Amniotic stem cell (primary cell): Measurements from ENCODE around the gene TIMM10.

Experiments
- DNase-seq: peaks from one replicate; lab custom pipeline; 2025; lab: John Stamatoyannopoulos, UW

The TIMM10 gene

GRCh38 chr11:57530596-57531507 is at the start of gene TIMM10:
TSS of gene TIMM10 (minus strand) at chr11:57530754. CDS start at chr11:57530189, 565 bp downstream.
- DNase-seq, result peak; percentile 92

- DNase-seq, result no peak
These were observed 43.5 kb upstream of the TIMM10 start for GRCh38 chr11:57574061-57574460.

- DNase-seq, result no peak
These were observed 41.1 kb upstream of the TIMM10 start for GRCh38 chr11:57571606-57572005.

GRCh38 chr11:57568330-57568766 is 37.8 kb upstream of the TIMM10 start:
- peak; percentile 37 for DNase-seq

GRCh38 chr11:57567515-57568329 is 37.2 kb upstream of the TIMM10 start, which contains the start of gene UBE2L6:
TSS of gene UBE2L6 (minus strand) at chr11:57567672. CDS start at chr11:57567611, 61 bp downstream.
- DNase-seq, result no peak

- DNase-seq, result no peak
These were observed 36.5 kb upstream of the TIMM10 start for GRCh38 chr11:57566905-57567514.

- DNase-seq, result peak; percentile 32
These were observed 35.7 kb upstream of the TIMM10 start for GRCh38 chr11:57566005-57566904.

- no peak for DNase-seq
These were observed 32.0 kb upstream of the TIMM10 start for GRCh38 chr11:57562596-57562995.

GRCh38 chr11:57560146-57560545 is 29.6 kb upstream of the TIMM10 start:
- DNase-seq, result no peak

- DNase-seq, result no peak
These were observed 25.5 kb upstream of the TIMM10 start for GRCh38 chr11:57556041-57556440.

GRCh38 chr11:57555393-57555792 is 24.8 kb upstream of the TIMM10 start:
- DNase-seq, result no peak

GRCh38 chr11:57552479-57552878 is 21.9 kb upstream of the TIMM10 start:
- DNase-seq, result no peak

GRCh38 chr11:57551941-57552340 is 21.4 kb upstream of the TIMM10 start:
- no peak for DNase-seq

GRCh38 chr11:57549983-57550382 is 19.4 kb upstream of the TIMM10 start:
- DNase-seq, result no peak

GRCh38 chr11:57547854-57548377 is 17.4 kb upstream of the TIMM10 start:
- no peak for DNase-seq

- DNase-seq, result peak; percentile 17
These were observed 16.4 kb upstream of the TIMM10 start for GRCh38 chr11:57546869-57547475.

GRCh38 chr11:57546451-57546850 is 15.9 kb upstream of the TIMM10 start:
- no peak for DNase-seq

- DNase-seq, result no peak
These were observed 15.3 kb upstream of the TIMM10 start for GRCh38 chr11:57545883-57546282.

GRCh38 chr11:57544566-57544965 is 14.0 kb upstream of the TIMM10 start:
- DNase-seq, result no peak

GRCh38 chr11:57543593-57543992 is 13.0 kb upstream of the TIMM10 start:
- no peak for DNase-seq

GRCh38 chr11:57542582-57542981 is 12.0 kb upstream of the TIMM10 start:
- no peak for DNase-seq
